ENCODE data around the gene S100A1. TPM values are rescaled to one million over a fixed set of nuclear protein-coding genes. Genes with fewer than 3 reads are reported as not detected.
"Not testable (repeated sequence)": the region's sequence is repeated elsewhere in the genome, so short reads cannot be mapped to it uniquely, and the experiment has no call there.

S100A1 gene
- total RNA-seq, 1 donor from 2014 or later = not detected

- intact Hi-C loops (cut with DNase I) = no loop called here
- TF ChIP-seq CTCF (IDR thresholded peaks at IDR 0.05) = no peak
- peak overlapping the region; percentile 94 for H3K27ac ChIP-seq
- H3K4me3 ChIP-seq = peak overlapping the region; percentile 87
- ATAC-seq (no peak), DNase-seq (peak; percentile 28)
- peaks cover 8% of the 10 kb centered on the region for H3K4me1 ChIP-seq
- no peaks in the 10 kb centered on the region for H3K27me3 ChIP-seq
- peaks cover 38% of the 10 kb centered on the region for H3K36me3 ChIP-seq
- H3K9me3 ChIP-seq = no peaks in the 10 kb centered on the region
Observed at GRCh38 chr1:153659175-153659534, 30.9 kb downstream of the S100A1 start.

GRCh38 chr1:153659656-153660055, 31.4 kb downstream of the S100A1 start:
- ATAC-seq (no peak), DNase-seq (peak; percentile 42)
- Histone ChIP-seq H3K36me3 (peaks cover 44% of the 10 kb centered on the region), H3K4me1 (peaks cover 8% of the 10 kb centered on the region), H3K27ac (peak overlapping the region; percentile 94), H3K9me3 (no peaks in the 10 kb centered on the region), H3K27me3 (no peaks in the 10 kb centered on the region), H3K4me3 (peak overlapping the region; percentile 87)
- intact Hi-C loops (cut with DNase I) = no loop called here
- no peak for TF ChIP-seq CTCF (IDR thresholded peaks at IDR 0.05)

- peaks cover 59% of the 10 kb centered on the region for H3K36me3 ChIP-seq
- DNase-seq = peak; percentile 20
- H3K27me3 ChIP-seq = no peaks in the 10 kb centered on the region
- no peak overlapping the region for H3K27ac ChIP-seq
- H3K9me3 ChIP-seq = no peaks in the 10 kb centered on the region
- no peak for TF ChIP-seq CTCF (IDR thresholded peaks at IDR 0.05)
- ATAC-seq = no peak
- intact Hi-C loops (cut with DNase I) = no loop called here
- H3K4me1 ChIP-seq = peaks cover 8% of the 10 kb centered on the region
- H3K4me3 ChIP-seq = no peak overlapping the region
Observed at GRCh38 chr1:153661111-153661708, 33.0 kb downstream of the S100A1 start.

GRCh38 chr1:153662269-153662668, 34.0 kb downstream of the S100A1 start:
- H3K4me3 ChIP-seq = no peak overlapping the region
- H3K4me1 ChIP-seq = peaks cover 8% of the 10 kb centered on the region
- DNase-seq = no peak
- no peak for ATAC-seq
- intact Hi-C loops (cut with DNase I) = no loop called here
- H3K36me3 ChIP-seq = peaks cover 70% of the 10 kb centered on the region
- H3K27ac ChIP-seq = no peak overlapping the region
- no peaks in the 10 kb centered on the region for H3K27me3 ChIP-seq
- no peaks in the 10 kb centered on the region for H3K9me3 ChIP-seq
- TF ChIP-seq CTCF (IDR thresholded peaks at IDR 0.05) = no peak

GRCh38 chr1:153663211-153663610, 35.0 kb downstream of the S100A1 start:
- intact Hi-C loops (cut with DNase I) = no loop called here
- DNase-seq (peak; percentile 39), ATAC-seq (no peak)
- H3K4me1 ChIP-seq = peaks cover 5% of the 10 kb centered on the region
- H3K4me3 ChIP-seq = no peak overlapping the region
- no peak overlapping the region for H3K27ac ChIP-seq
- TF ChIP-seq CTCF (IDR thresholded peaks at IDR 0.05) = no peak
- no peaks in the 10 kb centered on the region for H3K9me3 ChIP-seq
- peaks cover 79% of the 10 kb centered on the region for H3K36me3 ChIP-seq
- no peaks in the 10 kb centered on the region for H3K27me3 ChIP-seq

- TF ChIP-seq CTCF (IDR thresholded peaks at IDR 0.05) = no peak
- no peak for ATAC-seq
- H3K27me3 ChIP-seq = no peaks in the 10 kb centered on the region
- no peak overlapping the region for H3K27ac ChIP-seq
- intact Hi-C loops (cut with DNase I) = no loop called here
- no peak overlapping the region for H3K4me3 ChIP-seq
- H3K9me3 ChIP-seq = no peaks in the 10 kb centered on the region
- peaks cover 73% of the 10 kb centered on the region for H3K36me3 ChIP-seq
- DNase-seq = no peak
- peaks cover 10% of the 10 kb centered on the region for H3K4me1 ChIP-seq
Observed at GRCh38 chr1:153667439-153667838, 39.2 kb downstream of the S100A1 start.

GRCh38 chr1:153668672-153669071, 40.4 kb downstream of the S100A1 start:
- H3K4me3 ChIP-seq; H3K9me3 ChIP-seq; H3K27ac ChIP-seq; intact Hi-C loops (cut with DNase I); H3K4me1 ChIP-seq; ATAC-seq; H3K27me3 ChIP-seq: not testable (repeated sequence)
- peaks cover 61% of the 10 kb centered on the region for H3K36me3 ChIP-seq
- peak; percentile 29 for DNase-seq

Data from upper lobe of right lung (tissue), 1 donor.